ENCODE measurements around the gene HMGN4. TPM values are rescaled to one million over a fixed set of nuclear protein-coding genes. Genes with fewer than 3 reads are reported as not detected.
"Not testable (repeated sequence)": the region's sequence is repeated elsewhere in the genome, so short reads cannot be mapped to it uniquely, and the experiment has no call there.

The HMGN4 gene
- total RNA-seq, 4 donors from 2014 or later: 57.5 to 64.1 (median 61.1) TPM

- ATAC-seq (ENCODE audit: low FRiP score): no peak
- no peak for TF ChIP-seq CTCF (IDR thresholded peaks at IDR 0.05)
- DNase-seq (ENCODE audit: low spot score): no peak
Measured at GRCh38 chr6:26497610-26498009, 40.6 kb upstream of the HMGN4 start.

- TF ChIP-seq CTCF (IDR thresholded peaks at IDR 0.05): no peak
- ATAC-seq (ENCODE audit: low FRiP score) (no peak), DNase-seq (ENCODE audit: low spot score) (no peak)
Measured at GRCh38 chr6:26500102-26500501, 38.1 kb upstream of the HMGN4 start, which contains the start of gene BTN1A1. TSS of gene BTN1A1 (plus strand) at chr6:26500303. CDS start at chr6:26501287, 984 bp downstream.

DNA sequence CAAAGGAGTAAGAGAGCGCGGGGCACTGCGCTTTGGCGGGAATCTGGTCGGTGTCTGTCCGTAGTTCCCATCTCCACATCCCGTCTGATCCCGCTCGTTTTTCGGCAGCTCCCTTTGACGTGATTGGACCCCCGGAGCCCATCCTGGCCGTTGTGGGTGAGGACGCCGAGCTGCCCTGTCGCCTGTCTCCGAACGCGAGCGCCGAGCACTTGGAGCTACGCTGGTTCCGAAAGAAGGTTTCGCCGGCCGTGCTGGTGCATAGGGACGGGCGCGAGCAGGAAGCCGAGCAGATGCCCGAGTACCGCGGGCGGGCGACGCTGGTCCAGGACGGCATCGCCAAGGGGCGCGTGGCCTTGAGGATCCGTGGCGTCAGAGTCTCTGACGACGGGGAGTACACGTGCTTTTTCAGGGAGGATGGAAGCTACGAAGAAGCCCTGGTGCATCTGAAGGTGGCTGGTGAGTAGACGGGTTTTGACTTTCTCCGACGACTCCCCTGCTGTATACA is 36.6 kb upstream of the HMGN4 start:
- no peak for DNase-seq (ENCODE audit: low spot score)
- TF ChIP-seq CTCF (IDR thresholded peaks at IDR 0.05): no peak
- peak; percentile 32 for ATAC-seq (ENCODE audit: low FRiP score)

DNA sequence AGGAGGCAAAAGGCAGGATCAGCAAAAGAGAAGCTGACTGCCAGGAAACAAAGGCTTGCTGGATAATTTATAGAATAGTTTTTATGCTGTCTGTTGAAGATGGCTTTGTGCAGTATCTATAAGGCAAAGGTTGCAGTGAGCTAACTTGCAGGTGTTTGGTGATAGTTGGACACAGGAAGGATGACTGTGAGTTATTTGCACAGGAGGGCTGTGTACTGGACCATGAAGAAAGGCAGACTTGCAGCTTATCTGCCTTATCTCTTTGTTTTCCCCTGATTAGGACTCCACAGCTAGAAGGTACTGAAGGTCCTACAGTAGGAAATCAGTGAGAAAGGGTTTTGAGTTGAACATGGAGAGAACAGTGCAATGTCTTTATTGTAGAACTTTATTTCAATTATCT is 36.0 kb upstream of the HMGN4 start:
- no peak for TF ChIP-seq CTCF (IDR thresholded peaks at IDR 0.05)
- DNase-seq (ENCODE audit: low spot score) (no peak), ATAC-seq (ENCODE audit: low FRiP score) (no peak)

DNA sequence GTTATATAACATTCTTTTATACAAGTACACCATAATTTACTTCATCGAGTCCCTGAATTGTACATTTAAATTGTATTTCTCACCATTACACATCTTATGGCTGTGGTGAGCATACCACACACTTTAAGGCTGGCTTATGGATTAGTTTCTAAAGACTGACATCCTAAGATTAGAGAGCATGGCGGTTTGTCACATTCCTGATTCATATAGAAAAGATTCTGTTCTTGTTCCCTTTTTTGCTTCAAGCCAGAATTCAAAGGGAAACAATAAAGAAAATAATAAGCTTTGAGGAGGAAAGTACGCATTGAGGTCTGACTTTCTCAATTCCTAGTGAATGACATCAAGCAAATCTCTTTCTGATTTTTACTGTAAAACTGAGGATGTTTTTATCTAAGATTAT is 35.5 kb upstream of the HMGN4 start:
- DNase-seq (ENCODE audit: low spot score): no peak
- ATAC-seq (ENCODE audit: low FRiP score): no peak
- no peak for TF ChIP-seq CTCF (IDR thresholded peaks at IDR 0.05)

DNA sequence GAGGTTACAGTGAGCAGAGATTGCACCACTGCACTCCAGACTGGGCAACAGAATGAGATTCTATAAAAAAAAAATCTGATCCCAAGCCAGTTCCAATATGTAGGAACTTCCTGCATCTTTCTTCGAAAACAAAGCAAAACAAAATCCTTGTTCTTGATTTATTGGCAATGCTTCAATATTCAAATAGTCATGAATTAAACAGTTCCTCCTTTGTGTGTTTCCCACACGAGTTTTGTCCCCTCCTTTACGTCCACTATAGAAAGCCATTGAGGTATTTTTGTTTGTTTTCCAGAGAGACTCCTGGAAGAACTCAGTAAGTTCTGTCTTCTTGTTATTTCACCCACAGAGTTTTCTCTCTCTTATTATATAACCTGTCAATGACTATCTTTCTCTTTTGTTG is 30.5 kb upstream of the HMGN4 start:
- ATAC-seq (ENCODE audit: low FRiP score) (no peak), DNase-seq (ENCODE audit: low spot score) (no peak)
- no peak for TF ChIP-seq CTCF (IDR thresholded peaks at IDR 0.05)

GRCh38 chr6:26511033-26511432 is 27.1 kb upstream of the HMGN4 start:
- not testable (repeated sequence) for ATAC-seq (ENCODE audit: low FRiP score); DNase-seq (ENCODE audit: low spot score)

- TF ChIP-seq CTCF (IDR thresholded peaks at IDR 0.05): no peak
- ATAC-seq (ENCODE audit: low FRiP score) (no peak), DNase-seq (ENCODE audit: low spot score) (no peak)
Measured at GRCh38 chr6:26514984-26515383, 23.2 kb upstream of the HMGN4 start.

All from omental fat pad (tissue), 4 donors.